Measurements from ENCODE around the gene PTPRN2.
"Not testable (repeated sequence)": the region's sequence is repeated elsewhere in the genome, so short reads cannot be mapped to it uniquely, and the experiment has no call there.

Gene PTPRN2

GRCh38 chr7:157910045-157910444 lies 677.6 kb downstream of the PTPRN2 start:
- H4K91ac ChIP-seq (ENCODE audit: low read depth, low read length, poor library complexity); H2AFZ ChIP-seq (ENCODE audit: low read length); H3K27me3 ChIP-seq (ENCODE audit: control insufficient read depth in 3 of 3, insufficient read depth in 3 of 3, low read depth in 1 of 3, low read length in 3 of 3); H2BK120ac ChIP-seq (ENCODE audit: low read depth, low read length); DNase-seq (ENCODE audit: low spot score); H3K79me1 ChIP-seq (ENCODE audit: low read depth, low read length); H3K27ac ChIP-seq (replicated peaks; ENCODE audit: low read length); H3K9me3 ChIP-seq (replicated peaks in 1 of 2; ENCODE audit: control insufficient read depth in 2 of 2, insufficient read depth in 1 of 2, low read depth in 1 of 2, low read length in 2 of 2); H3K36me3 ChIP-seq (replicated peaks in 1 of 2; ENCODE audit: control insufficient read depth in 2 of 2, insufficient read depth in 2 of 2, low read length in 2 of 2); H2BK5ac ChIP-seq (ENCODE audit: low read length); H3K4me1 ChIP-seq (ENCODE audit: control insufficient read depth in 2 of 2, insufficient read depth in 1 of 2, low read depth in 1 of 2, low read length in 2 of 2); H3K4ac ChIP-seq (ENCODE audit: low read length); H3K4me3 ChIP-seq (ENCODE audit: low read length in 2 of 2); H3K4me2 ChIP-seq (ENCODE audit: insufficient read depth, low read length, poor library complexity, severe bottlenecking); H4K8ac ChIP-seq (ENCODE audit: low read depth, low read length); H2AK5ac ChIP-seq (ENCODE audit: low read depth, low read length): not testable (repeated sequence)
- no CpG with 5 or more reads among the region's 43 CpGs for WGBS, 2 donors (ENCODE audit: extremely low coverage in 2 of 2, insufficient read length in 2 of 2, insufficient replicate concordance in 1 of 2)
- peak overlapping the region; percentile 60 for H3K9ac ChIP-seq (ENCODE audit: low read depth, low read length, poor library complexity)
- peak overlapping the region; percentile 35 for H2BK15ac ChIP-seq (ENCODE audit: low read length)
- H3K14ac ChIP-seq (ENCODE audit: low read length): peak overlapping the region; percentile 89
- peak overlapping the region; percentile 97 for H2BK12ac ChIP-seq (ENCODE audit: low read length)
- H3K23ac ChIP-seq (ENCODE audit: low read depth, low read length, poor library complexity): peak overlapping the region; percentile 68
- H3K18ac ChIP-seq (ENCODE audit: low read length): peak overlapping the region; percentile 36

- no peak overlapping the region for H2BK12ac ChIP-seq (ENCODE audit: low read length)
- H3K18ac ChIP-seq (ENCODE audit: low read length): peak overlapping the region; percentile 83
- H3K4me2 ChIP-seq (ENCODE audit: insufficient read depth, low read length, poor library complexity, severe bottlenecking): no peak overlapping the region
- no peak overlapping the region for H2AK5ac ChIP-seq (ENCODE audit: low read depth, low read length)
- H3K79me1 ChIP-seq (ENCODE audit: low read depth, low read length): no peaks in the 10 kb centered on the region
- peak overlapping the region; percentile 85 for H2BK15ac ChIP-seq (ENCODE audit: low read length)
- no peak overlapping the region for H2BK5ac ChIP-seq (ENCODE audit: low read length)
- H3K4ac ChIP-seq (ENCODE audit: low read length): no peak overlapping the region
- DNase-seq (ENCODE audit: low spot score): no peak
- no peaks in the 10 kb centered on the region for H3K36me3 ChIP-seq (replicated peaks in 1 of 2; ENCODE audit: control insufficient read depth in 2 of 2, insufficient read depth in 2 of 2, low read length in 2 of 2)
- H3K9ac ChIP-seq (ENCODE audit: low read depth, low read length, poor library complexity): no peak overlapping the region
- H2BK120ac ChIP-seq (ENCODE audit: low read depth, low read length): no peak overlapping the region
- no peaks in the 10 kb centered on the region for H3K27me3 ChIP-seq (ENCODE audit: control insufficient read depth in 3 of 3, insufficient read depth in 3 of 3, low read depth in 1 of 3, low read length in 3 of 3)
- H3K4me1 ChIP-seq (ENCODE audit: control insufficient read depth in 2 of 2, insufficient read depth in 1 of 2, low read depth in 1 of 2, low read length in 2 of 2): peaks cover 0 to 5% of the 10 kb centered on the region in 2 donors
- peak overlapping the region in 1 of 2 donors; percentile 43 for H3K4me3 ChIP-seq (ENCODE audit: low read length in 2 of 2)
- H4K8ac ChIP-seq (ENCODE audit: low read depth, low read length): no peak overlapping the region
- no peak overlapping the region for H3K14ac ChIP-seq (ENCODE audit: low read length)
- H3K9me3 ChIP-seq (replicated peaks in 1 of 2; ENCODE audit: control insufficient read depth in 2 of 2, insufficient read depth in 1 of 2, low read depth in 1 of 2, low read length in 2 of 2): peaks cover 3 to 7% of the 10 kb centered on the region in 2 donors
- no peak overlapping the region for H2AFZ ChIP-seq (ENCODE audit: low read length)
- WGBS, 2 donors (ENCODE audit: extremely low coverage in 2 of 2, insufficient read length in 2 of 2, insufficient replicate concordance in 1 of 2): no CpG with 5 or more reads among the region's 8 CpGs
- peak overlapping the region; percentile 91 for H3K23ac ChIP-seq (ENCODE audit: low read depth, low read length, poor library complexity)
- no peak overlapping the region for H3K27ac ChIP-seq (replicated peaks; ENCODE audit: low read length)
- H4K91ac ChIP-seq (ENCODE audit: low read depth, low read length, poor library complexity): no peak overlapping the region
Measured at GRCh38 chr7:157909370-157909769, 678.3 kb downstream of the PTPRN2 start.

GRCh38 chr7:157908006-157908782 lies 679.4 kb downstream of the PTPRN2 start:
- Histone ChIP-seq H3K23ac (ENCODE audit: low read depth, low read length, poor library complexity) (peak overlapping the region; percentile 77), H2BK15ac (ENCODE audit: low read length) (no peak overlapping the region), H4K91ac (ENCODE audit: low read depth, low read length, poor library complexity) (no peak overlapping the region), H3K27me3 (ENCODE audit: control insufficient read depth in 3 of 3, insufficient read depth in 3 of 3, low read depth in 1 of 3, low read length in 3 of 3) (no peaks in the 10 kb centered on the region), H2BK12ac (ENCODE audit: low read length) (no peak overlapping the region), H3K14ac (ENCODE audit: low read length) (no peak overlapping the region), H2BK5ac (ENCODE audit: low read length) (no peak overlapping the region), H3K79me1 (ENCODE audit: low read depth, low read length) (no peaks in the 10 kb centered on the region), H2AK5ac (ENCODE audit: low read depth, low read length) (peak overlapping the region; percentile 54), H3K9ac (ENCODE audit: low read depth, low read length, poor library complexity) (peak overlapping the region; percentile 40), H3K27ac (replicated peaks; ENCODE audit: low read length) (no peak overlapping the region), H4K8ac (ENCODE audit: low read depth, low read length) (peak overlapping the region; percentile 32), H3K9me3 (replicated peaks in 1 of 2; ENCODE audit: control insufficient read depth in 2 of 2, insufficient read depth in 1 of 2, low read depth in 1 of 2, low read length in 2 of 2) (peaks cover 0 to 7% of the 10 kb centered on the region in 2 donors), H3K4me1 (ENCODE audit: control insufficient read depth in 2 of 2, insufficient read depth in 1 of 2, low read depth in 1 of 2, low read length in 2 of 2) (peaks cover 0 to 7% of the 10 kb centered on the region in 2 donors), H3K4ac (ENCODE audit: low read length) (peak overlapping the region; percentile 86), H2BK120ac (ENCODE audit: low read depth, low read length) (peak overlapping the region; percentile 70), H2AFZ (ENCODE audit: low read length) (no peak overlapping the region), H3K18ac (ENCODE audit: low read length) (peak overlapping the region; percentile 82), H3K4me3 (ENCODE audit: low read length in 2 of 2) (no peak overlapping the region), H3K4me2 (ENCODE audit: insufficient read depth, low read length, poor library complexity, severe bottlenecking) (no peak overlapping the region), H3K36me3 (replicated peaks in 1 of 2; ENCODE audit: control insufficient read depth in 2 of 2, insufficient read depth in 2 of 2, low read length in 2 of 2) (no peaks in the 10 kb centered on the region)
- no peak for DNase-seq (ENCODE audit: low spot score)
- no CpG with 5 or more reads among the region's 31 CpGs for WGBS, 2 donors (ENCODE audit: extremely low coverage in 2 of 2, insufficient read length in 2 of 2, insufficient replicate concordance in 1 of 2)

- no peak overlapping the region for H3K4ac ChIP-seq (ENCODE audit: low read length)
- no peak overlapping the region for H3K4me3 ChIP-seq (ENCODE audit: low read length in 2 of 2)
- no peak for DNase-seq (ENCODE audit: low spot score)
- peak overlapping the region; percentile 35 for H2BK15ac ChIP-seq (ENCODE audit: low read length)
- no peak overlapping the region for H4K8ac ChIP-seq (ENCODE audit: low read depth, low read length)
- peak overlapping the region; percentile 16 for H3K18ac ChIP-seq (ENCODE audit: low read length)
- H3K27me3 ChIP-seq (ENCODE audit: control insufficient read depth in 3 of 3, insufficient read depth in 3 of 3, low read depth in 1 of 3, low read length in 3 of 3): no peaks in the 10 kb centered on the region
- peaks cover 0 to 7% of the 10 kb centered on the region in 2 donors for H3K9me3 ChIP-seq (replicated peaks in 1 of 2; ENCODE audit: control insufficient read depth in 2 of 2, insufficient read depth in 1 of 2, low read depth in 1 of 2, low read length in 2 of 2)
- no peak overlapping the region for H3K27ac ChIP-seq (replicated peaks; ENCODE audit: low read length)
- no peaks in the 10 kb centered on the region for H3K36me3 ChIP-seq (replicated peaks in 1 of 2; ENCODE audit: control insufficient read depth in 2 of 2, insufficient read depth in 2 of 2, low read length in 2 of 2)
- peaks cover 0 to 7% of the 10 kb centered on the region in 2 donors for H3K4me1 ChIP-seq (ENCODE audit: control insufficient read depth in 2 of 2, insufficient read depth in 1 of 2, low read depth in 1 of 2, low read length in 2 of 2)
- H3K14ac ChIP-seq (ENCODE audit: low read length): no peak overlapping the region
- no peak overlapping the region for H2AK5ac ChIP-seq (ENCODE audit: low read depth, low read length)
- peak overlapping the region; percentile 35 for H2BK12ac ChIP-seq (ENCODE audit: low read length)
- H3K79me1 ChIP-seq (ENCODE audit: low read depth, low read length): no peaks in the 10 kb centered on the region
- H2BK120ac ChIP-seq (ENCODE audit: low read depth, low read length): no peak overlapping the region
- H2BK5ac ChIP-seq (ENCODE audit: low read length): no peak overlapping the region
- H3K9ac ChIP-seq (ENCODE audit: low read depth, low read length, poor library complexity): peak overlapping the region; percentile 45
- no CpG with 5 or more reads among the region's 18 CpGs for WGBS, 2 donors (ENCODE audit: extremely low coverage in 2 of 2, insufficient read length in 2 of 2, insufficient replicate concordance in 1 of 2)
- no peak overlapping the region for H3K23ac ChIP-seq (ENCODE audit: low read depth, low read length, poor library complexity)
- H3K4me2 ChIP-seq (ENCODE audit: insufficient read depth, low read length, poor library complexity, severe bottlenecking): no peak overlapping the region
- no peak overlapping the region for H4K91ac ChIP-seq (ENCODE audit: low read depth, low read length, poor library complexity)
- no peak overlapping the region for H2AFZ ChIP-seq (ENCODE audit: low read length)
Measured at GRCh38 chr7:157907091-157907490, 680.5 kb downstream of the PTPRN2 start.
